Activated CD8-positive, alpha-beta memory T cell treated with anti-CD3 and anti-CD28 coated beads for 4 hours (primary cell): Measurements from ENCODE around the gene SLC25A44.
"Not testable (repeated sequence)": the region's sequence is repeated elsewhere in the genome, so short reads cannot be mapped to it uniquely, and the experiment has no call there.

Experiments used
- DNase-seq, 2 donors: peaks; one replicate each; pipeline ENCODE4 v3.0.0-alpha.2; 2020; ENCODE audit warnings: low read depth in 2 of 2

The SLC25A44 gene

GRCh38 chr1:156163712-156164111, 30.2 kb upstream of the SLC25A44 start:
- DNase-seq: no peak

- DNase-seq: no peak
These were observed 29.6 kb upstream of the SLC25A44 start for GRCh38 chr1:156164125-156164831.

- DNase-seq: no peak
These were observed 28.8 kb upstream of the SLC25A44 start for GRCh38 chr1:156165083-156165482.

GRCh38 chr1:156167536-156167935, 26.4 kb upstream of the SLC25A44 start:
- no peak for DNase-seq

GRCh38 chr1:156172696-156173470, 21.0 kb upstream of the SLC25A44 start:
- no peak for DNase-seq

DNA sequence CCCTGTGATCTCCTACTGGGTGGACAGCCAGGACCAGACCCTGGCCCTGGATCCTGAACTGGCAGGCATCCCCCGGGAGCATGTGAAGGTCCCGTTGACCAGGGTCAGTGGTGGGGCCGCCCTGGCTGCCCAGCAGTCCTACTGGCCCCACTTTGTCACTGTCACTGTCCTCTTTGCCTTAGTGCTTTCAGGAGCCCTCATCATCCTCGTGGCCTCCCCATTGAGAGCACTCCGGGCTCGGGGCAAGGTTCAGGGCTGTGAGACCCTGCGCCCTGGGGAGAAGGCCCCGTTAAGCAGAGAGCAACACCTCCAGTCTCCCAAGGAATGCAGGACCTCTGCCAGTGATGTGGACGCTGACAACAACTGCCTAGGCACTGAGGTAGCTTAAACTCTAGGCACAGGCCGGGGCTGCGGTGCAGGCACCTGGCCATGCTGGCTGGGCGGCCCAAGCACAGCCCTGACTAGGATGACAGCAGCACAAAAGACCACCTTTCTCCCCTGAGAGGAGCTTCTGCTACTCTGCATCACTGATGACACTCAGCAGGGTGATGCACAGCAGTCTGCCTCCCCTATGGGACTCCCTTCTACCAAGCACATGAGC, 17.2 kb upstream of the SLC25A44 start:
- no peak for DNase-seq

- DNase-seq: no peak
These were observed 15.8 kb upstream of the SLC25A44 start for GRCh38 chr1:156177919-156178654.

DNA sequence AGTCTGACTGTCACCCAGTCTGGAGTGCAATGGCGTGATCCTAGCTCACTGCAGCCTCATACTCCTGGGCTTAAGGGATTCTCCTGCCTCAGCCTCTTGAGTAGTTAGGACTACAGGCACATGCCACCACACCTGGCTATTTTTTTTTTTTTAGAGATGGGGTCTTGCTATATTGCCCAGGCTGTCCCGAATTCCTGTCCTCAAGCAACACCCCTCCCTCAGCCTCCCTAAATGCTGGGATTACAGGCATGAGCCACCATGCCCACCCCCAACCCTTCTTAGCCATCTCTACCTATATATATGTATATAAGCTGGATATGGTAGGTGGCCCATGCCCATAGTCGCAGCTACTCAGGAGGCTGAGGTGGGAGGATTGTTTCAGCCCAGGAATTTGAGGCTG, 13.4 kb upstream of the SLC25A44 start:
- no peak for DNase-seq

- DNase-seq: not testable (repeated sequence)
These were observed 12.4 kb upstream of the SLC25A44 start for GRCh38 chr1:156181391-156181924.

GRCh38 chr1:156182010-156182779, 11.7 kb upstream of the SLC25A44 start:
- not testable (repeated sequence) for DNase-seq

GRCh38 chr1:156186347-156187177, 7.3 kb upstream of the SLC25A44 start:
- not testable (repeated sequence) for DNase-seq

DNA sequence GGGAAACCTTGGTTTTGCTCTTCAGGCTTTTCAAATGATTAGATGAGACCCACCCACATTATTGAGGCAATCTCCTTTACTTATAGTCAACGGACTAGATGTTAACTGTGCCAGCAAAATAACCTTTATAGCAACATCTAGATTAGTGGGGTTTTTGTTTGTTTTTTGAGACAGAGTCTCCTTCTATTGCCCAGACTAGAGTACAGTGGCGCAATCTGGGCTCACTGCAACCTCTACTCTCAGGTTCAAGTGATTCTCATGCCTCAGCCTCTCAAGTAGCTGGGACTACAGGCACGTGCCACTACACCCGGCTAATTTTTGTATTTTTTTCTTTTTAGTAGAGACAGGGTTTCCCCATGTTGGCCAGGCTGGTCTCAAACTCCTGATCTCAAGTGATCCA, 3.6 kb upstream of the SLC25A44 start:
- DNase-seq: not testable (repeated sequence)

DNA sequence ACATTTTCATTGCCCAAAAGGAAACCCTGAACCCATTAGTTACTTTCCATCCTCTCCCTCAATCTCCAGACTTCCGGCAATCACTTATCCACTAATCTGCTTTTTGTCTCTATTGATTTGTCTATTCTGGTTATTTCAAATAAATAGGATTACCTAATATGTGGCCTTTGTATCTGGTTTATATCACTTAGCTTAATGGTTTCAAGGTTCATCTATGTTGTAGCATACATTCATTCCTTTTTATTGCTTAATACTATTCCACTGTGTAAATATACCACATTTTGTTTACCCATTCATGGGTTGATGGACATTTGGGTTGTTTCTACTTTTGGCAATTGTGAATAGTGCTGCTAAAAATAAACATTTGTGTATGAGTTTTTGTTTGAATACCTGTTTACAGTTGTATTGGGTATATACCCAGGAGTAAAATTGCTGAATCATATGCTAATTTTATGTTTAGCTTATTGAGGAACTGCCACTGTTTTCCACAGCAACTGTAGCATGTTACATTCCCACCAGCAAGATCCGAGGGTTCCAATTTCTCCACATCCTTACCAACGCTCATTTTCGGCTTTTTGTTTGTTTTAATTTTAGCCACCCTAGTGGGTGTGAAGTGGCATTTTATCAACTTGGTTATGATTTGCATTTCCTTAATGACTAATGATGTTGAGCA, 2.5 kb upstream of the SLC25A44 start:
- no peak for DNase-seq

- no peak for DNase-seq
These were observed 756 bp upstream of the SLC25A44 start for GRCh38 chr1:156193208-156193487.

DNA sequence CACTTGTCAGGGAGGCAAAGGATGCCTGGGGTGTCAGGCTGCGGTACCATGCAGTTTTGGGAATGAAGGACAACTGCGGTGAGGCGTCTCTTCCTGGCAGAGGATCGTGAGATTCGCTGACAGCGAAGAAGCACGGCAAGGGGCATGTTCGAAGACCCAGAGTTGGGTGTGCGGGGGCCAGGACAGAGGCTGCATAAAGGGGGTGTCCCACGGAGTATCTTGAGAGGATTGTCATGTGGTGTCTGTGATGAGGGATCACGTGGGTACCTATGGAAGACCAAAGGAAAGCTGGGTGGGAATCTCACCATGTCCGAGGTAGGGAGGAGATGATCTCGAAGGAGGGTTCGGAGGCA, 372 bp downstream of the SLC25A44 start:
- no peak for DNase-seq

DNA sequence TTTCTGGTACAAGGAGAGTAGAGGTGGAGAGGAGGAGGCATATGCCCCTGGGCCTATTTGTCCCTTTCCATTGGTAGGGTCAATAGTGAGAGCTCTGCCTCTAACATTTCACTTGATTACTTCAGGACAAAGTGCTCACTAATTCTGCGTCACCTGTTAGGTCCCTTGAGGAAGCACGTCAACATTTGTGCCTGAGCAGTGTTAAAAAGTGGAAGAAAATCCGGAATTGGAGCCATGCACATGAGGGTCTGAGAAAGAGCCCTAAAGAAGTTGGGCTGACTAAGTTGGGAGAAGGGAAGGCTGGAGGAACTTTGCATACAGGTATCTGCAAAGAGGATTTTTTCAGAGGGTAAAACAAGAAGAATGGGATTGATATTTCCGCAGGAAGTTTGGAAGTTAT, 1.9 kb downstream of the SLC25A44 start:
- DNase-seq: no peak

GRCh38 chr1:156196445-156196844, 2.5 kb downstream of the SLC25A44 start:
- no peak for DNase-seq

- no peak for DNase-seq
These were observed 5.0 kb downstream of the SLC25A44 start for GRCh38 chr1:156198831-156199349.

GRCh38 chr1:156200044-156200443, 6.1 kb downstream of the SLC25A44 start:
- no peak for DNase-seq

GRCh38 chr1:156203331-156203730, 9.4 kb downstream of the SLC25A44 start:
- no peak for DNase-seq
